Superior temporal gyrus (tissue), 1 donor: ENCODE data around the gene ENPEP.
"Not testable (repeated sequence)": the region's sequence is repeated elsewhere in the genome, so short reads cannot be mapped to it uniquely, and the experiment has no call there.

Experiments used
- DNase-seq: peaks from one replicate; pipeline ENCODE4 v3.0.0-alpha.2; 2016; ENCODE audit errors: extremely low spot score

ENPEP gene

DNA sequence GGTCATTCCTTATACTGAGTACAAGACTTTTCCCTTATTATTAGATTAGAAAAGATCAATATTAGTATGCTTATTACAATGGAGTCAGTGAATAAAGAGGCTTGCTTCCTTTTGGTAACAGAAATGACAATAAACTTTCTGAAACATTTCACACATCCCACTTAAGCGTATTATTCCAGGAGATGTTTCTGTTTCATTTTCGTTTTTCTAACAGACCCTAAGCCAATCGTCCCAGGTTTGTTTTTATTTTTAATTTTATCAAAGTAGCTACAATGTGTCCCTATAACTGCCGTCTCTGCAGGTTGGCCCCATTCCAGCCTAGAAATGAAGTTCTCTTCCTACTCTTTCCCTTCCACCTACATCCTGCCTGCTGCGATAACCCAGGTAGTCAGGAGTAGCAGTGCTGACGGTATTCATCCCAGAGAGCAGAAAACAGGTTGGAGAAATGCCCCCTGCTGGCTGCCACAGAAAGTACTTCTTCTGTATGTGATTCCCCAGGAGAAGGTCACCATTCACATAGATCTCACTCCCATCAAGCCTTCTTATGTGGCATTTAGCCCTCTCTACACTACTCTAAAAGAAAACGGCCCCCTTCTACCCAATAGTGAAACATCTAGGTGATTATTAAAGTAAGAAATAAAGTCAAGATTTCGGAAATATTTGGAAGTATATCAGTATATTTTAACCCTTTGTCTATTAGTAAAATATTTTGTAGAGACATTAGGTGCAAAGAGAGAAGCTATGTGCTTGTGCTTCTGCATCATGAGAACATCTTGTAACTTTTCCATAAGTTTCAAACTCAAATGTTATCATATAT, 40.4 kb downstream of the ENPEP start:
- DNase-seq: peak; percentile 76

DNA sequence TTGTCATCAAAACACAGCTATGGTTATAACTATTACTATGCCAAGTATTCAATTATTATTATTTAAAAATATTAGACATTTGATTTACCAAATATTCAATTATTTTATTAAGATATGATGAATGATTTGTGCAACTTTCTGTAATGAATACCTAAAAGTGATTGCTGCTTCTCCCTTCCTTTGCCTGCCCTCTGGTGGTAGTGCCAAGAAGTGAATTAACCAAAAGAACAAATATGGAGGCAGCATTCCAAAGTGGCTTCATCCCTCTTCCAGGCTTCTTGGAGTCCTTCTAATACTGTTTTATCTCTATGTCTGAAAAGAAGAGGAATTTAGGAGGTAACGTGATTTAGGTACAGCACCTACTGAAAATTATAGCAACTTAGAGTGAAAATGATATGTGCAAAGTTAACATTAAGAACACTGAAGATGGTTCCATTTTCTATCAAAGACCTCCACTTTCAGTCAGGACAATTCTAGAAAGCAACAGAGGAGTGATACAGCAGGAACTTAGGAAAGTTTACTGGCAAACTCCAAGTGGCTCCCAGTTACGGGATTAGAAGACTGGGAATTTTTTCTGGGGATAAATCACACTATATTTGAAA, 43.0 kb downstream of the ENPEP start:
- peak; percentile 44 for DNase-seq

DNA sequence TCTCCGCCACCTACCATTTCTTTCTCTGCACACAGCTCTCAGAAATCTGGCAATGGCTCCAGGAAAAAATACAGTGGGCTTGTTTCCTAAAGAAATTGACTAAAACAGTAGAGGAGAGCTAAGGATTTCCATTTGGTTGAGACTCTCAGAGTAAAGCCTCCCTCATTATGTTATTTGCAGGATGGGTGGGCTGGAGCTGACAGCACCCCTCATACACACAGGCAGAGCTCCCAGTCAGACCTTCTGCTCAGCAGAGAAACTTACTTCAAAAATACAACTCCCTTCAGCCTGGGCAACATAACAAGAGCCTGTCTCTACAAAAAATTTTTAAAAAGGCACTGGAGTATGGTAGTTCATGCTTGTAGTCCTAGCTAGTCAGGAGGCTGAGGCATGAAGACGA, 44.9 kb downstream of the ENPEP start:
- no peak for DNase-seq

DNA sequence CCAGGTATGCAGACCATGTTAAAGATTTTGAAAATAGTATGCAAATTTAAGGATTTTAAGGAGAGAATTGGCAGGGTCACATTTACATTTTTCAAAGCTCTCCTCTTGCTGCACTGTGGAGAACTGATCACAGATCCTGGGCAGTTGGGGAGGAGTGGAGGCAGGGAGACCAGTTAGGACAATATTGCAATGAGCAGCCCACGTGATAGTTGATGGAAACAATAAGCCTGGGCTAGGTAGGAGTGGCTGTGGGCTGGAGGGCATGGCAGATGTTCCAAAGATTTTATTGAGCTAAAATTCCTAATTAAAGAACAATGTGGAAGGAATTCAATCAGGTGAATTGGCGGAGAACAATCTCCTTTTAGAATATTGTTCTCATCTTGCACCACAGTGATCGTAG, 50.6 kb downstream of the ENPEP start:
- DNase-seq: no peak

DNA sequence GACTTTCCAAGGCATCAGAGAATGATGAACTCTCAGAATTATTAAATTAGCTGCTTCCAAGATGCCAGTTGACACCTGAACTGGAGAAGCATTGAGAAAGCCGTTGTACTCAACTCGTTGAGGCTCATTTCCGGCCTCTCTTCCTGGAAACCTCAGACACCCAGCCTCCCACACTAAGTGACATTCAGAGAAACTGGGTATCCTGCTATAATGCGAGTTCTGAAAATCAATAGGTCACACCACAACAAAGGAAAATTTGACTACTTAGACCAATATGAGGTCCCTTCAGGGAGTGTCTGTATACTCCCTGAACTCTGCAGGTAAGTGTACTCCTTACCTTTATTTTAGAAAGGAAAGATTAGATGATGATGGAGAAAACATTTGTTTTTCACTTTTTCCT, 51.2 kb downstream of the ENPEP start:
- no peak for DNase-seq

DNA sequence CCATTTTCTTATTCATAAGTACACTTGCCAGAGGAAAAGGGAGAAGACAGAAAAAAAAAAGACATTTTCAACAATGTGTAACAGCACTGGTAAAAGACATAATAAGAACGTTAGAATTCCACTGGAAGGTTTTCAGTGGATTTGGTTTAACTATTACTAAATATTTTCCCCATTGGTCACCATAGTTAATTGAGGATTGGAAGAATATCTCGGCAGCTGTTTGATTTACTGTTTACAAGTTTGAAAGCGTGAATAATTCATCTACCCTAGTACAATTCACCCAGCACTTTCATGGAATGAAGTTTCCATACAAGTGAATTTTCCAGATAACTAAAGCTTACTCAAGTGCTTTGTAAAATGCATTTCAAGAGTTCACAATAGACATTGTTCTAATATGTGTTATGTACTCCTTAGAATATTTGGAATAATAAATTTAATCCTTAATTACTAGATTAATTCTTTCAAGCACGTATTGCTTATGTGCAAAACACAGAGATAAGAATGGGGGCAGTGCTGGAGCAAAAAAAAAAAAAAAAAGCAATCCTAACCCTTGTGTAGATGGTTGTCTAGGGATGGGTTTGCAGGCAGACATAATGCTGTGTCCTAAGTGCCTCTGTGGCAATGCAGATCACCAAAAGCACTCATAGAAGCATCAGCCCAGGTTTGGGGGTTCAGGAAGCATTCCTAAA, 57.1 kb downstream of the ENPEP start:
- DNase-seq: no peak

DNA sequence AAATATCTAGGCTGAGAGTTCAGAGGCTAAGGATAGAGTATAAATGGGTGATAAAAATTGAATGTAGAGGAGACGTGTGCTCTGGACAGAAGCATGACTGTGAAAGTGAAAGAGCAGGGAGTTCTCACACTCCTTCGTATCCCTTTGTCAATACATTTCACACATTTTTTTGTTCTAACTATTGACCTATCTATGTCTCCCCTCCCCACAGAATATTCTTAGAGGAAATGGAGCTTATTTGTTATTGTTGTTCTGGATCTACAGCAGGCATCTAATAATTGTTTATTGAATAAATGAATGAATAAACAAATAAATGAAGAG, 57.6 kb downstream of the ENPEP start:
- DNase-seq: no peak

DNA sequence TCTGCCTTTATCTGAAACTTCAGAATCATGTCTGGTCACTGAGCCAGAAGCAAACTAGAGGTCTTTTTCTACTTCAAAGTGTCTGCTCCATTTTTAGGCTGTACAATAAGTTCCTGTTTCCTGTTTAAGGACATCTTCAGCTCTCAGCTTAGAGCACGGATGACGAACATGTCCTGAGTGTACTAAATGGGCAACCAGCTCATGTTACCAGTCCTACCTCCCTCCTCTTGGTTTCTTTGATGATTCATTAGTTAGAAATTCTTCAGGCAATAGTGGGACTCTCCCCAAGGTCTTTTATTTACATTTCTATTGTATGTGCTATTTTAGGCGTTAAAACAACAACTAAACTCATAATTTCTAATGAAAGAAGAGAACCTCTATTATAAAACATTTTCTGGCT, 58.0 kb downstream of the ENPEP start:
- DNase-seq: no peak

DNA sequence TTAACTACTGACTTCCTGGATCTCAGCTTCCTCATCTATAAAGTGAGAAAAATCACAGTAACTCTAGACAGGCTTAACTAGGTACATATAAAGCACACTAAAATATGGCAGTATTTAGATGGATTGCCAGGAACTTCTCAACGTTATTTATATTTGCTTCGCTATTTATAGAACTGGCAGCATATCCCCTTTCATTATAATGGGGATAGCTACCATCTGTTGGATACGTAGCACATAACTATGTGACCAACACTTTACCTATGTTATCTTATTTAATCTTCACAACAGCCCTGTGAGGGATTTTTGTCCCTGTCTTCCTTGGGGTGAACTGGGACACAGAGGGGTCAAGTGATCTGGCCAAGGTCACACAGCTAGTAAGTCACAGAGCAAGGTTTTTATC, 64.6 kb downstream of the ENPEP start:
- DNase-seq: no peak

DNA sequence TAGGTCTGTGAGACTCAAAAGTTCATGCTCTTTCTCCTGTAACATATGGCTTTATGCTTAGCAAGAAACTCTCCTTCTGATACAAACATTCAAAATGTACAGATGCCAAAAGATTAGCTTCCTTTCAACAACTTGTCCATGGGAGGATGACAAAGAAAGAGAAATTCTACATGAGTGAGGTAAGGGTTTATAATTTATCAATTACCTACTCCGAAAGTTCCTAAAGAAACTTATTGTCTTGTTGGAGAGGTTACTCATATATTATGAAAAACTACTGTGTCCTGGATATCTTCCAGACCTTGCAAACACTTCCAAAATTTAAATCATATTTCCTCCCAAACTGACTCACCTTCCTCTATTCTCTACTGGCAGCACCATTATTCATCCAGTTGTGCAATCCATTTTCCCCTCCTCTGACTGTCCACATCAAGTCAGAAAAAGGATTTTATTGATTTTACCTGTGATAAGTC, 65.1 kb downstream of the ENPEP start:
- DNase-seq: no peak

DNA sequence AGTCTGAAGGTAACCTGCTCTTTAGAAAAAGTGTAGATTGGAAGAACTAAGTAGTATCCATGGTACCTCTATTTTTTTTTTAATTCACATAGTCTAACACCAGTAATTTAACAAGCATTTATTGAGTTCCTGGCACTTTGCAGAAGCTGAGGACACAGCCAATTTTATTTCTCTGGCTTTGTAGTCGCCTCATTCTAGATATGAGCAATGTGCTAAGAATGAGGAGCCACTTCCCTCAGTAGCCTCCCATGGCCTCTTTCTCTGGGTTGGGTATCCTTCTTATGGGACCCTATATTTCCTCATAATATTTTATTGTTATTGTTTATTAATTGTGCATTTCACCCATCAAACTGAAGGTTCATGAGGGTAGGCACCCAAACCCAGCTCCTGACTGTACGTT, 67.6 kb downstream of the ENPEP start:
- no peak for DNase-seq

DNA sequence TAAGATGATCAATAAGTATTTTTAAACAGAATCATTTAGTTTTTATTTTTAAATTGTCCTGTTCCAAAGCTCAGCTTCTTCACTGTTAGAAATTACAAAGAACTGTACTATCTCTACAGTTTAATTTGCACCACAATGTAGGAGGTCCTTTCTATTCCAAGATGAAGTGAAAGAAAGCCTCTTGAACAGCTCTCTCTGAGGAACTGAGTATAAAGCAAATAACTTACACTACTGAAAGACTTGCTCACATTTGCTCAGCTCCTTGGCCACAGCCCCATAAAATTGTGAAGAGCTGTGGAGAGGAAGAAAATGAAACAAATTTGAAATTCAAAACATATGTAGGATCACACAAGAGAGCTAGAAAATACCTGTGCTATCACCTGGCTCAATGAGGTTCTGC, 68.6 kb downstream of the ENPEP start:
- no peak for DNase-seq

DNA sequence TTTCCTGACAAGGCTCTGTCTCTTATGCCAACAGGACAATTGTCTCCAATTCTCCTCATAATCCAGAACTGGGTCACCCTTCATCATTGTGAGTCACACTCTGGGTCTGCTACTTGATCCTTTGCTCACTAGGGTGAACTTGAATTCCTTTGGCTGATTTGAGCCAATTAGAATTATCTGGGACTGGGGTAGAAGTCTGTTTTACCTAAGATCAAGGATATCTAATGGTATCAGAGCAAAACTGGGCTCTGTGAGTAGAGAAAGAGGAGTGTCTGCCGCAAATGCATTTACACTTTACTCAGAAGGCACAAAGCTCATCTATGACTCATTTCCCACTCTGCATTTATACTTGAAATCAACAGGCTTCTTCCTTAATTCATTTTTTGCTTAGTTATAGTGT, 74.3 kb downstream of the ENPEP start:
- no peak for DNase-seq

DNA sequence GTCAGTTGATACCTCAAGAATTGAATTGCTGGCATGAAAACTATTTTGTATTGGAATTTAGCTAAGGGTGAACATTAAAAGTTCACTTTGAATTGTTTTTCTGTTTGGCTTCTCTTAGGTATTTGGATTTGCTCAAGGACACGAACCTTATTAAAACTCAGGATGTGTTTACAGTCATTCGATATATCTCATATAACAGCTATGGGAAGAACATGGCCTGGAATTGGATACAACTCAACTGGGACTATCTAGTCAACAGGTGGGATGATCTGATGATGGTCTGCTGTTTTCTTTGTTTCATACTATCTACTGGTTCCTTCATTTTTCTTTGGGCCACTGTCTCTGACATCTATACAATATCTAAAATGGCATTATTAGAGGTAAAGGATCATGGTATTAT, 77.2 kb downstream of the ENPEP start:
- no peak for DNase-seq

DNA sequence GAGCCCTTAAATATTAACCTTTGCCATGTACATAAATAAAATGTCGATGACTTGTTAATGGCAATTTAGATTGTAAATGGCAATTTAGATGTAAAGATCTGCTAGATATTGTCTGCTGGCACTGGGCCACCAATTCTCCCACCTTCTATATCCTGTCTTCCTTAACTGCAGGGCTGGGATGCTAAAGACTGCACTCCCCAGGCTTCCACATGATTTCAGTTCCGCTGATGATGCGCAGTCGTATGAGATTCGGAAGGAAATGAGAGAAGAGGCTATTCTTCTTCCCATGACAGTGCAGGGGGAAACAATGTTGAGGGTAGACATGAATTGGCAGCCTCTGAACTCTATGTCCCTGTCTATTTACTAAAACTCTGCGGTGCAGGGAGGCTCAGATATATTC, 91.3 kb downstream of the ENPEP start:
- no peak for DNase-seq

DNA sequence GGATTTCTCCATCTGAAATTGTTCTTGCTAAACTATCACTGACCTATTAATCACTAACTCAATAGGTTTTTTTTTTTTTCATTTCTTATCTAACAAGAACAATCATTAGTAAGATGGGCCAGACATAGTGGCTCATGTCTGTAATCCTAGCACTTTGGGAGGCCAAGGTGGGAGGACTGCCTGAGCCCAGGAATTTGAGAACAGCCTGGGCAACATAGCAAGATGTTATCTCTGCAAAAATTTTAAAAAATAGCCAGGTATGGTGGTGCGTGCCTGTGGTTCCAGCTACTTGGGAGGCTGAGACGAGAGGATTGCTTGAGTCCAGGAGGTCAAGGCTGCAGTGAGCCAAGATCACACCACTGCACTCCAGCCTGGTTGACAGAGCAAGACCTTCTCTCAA, 100.7 kb downstream of the ENPEP start:
- DNase-seq: not testable (repeated sequence)

DNA sequence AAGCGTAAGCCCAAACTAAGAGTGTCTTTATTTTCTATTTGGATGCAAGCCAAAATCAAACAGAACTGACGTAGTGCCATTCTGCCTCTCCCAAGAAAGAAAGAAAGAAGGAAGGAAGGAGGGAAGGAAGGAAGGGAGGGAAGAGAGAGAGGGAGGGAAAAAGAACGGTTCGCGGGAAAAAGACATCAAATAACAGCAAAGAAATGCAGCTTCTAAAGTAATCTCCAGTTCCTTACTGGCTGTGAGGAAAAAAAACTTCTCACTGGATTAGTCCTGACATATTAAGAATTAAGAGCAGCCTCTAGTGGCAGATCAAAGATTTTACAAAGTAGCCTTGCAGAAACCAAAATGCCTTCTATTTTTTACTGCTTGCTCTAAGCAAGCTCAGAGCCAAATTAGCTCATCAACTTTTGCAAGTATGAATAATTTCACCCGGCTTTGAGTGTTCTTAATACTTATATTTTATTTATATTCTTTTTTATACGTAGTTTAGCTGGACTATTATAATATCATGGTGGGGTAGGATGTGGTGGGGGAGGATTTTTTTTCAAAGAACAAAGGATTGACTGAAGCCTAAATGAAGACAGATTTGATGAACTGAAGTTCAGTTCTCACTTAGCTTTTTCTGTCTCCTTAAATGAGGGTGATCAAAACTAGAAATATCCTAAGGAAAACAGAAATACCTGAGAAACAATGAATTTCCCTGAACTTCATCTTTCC, 110.3 kb downstream of the ENPEP start:
- peak; percentile 49 for DNase-seq

DNA sequence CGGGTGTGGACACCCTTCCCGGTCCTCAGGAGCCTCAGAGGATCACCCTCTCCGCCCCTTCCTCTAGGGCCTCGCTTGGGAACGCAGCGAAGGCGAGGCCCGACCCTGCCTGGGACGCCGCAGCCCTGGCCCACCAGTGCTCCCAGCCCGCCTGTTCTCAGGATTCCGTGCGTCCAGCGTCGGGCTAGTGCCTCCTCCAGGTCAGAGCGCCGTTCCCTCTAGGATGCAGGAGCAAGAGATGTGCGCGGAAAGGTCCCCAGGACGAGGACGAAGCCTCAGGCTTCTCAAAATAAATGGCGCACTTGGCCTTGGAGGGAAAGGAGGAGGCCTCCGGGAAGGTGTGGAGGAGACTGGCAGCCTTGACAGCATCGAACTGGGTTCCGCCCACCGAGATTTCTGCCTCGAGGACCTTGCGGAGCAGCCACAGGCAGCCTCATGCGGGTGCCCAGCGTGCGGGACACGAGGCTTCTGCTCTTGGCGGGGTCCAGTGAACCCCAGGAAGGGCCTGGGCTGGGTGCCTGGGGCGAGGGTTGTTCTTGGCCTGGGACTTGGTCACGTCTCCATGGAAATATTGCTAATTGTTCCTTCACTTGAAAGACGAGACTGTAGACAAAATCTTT, 111.8 kb downstream of the ENPEP start:
- DNase-seq: no peak

DNA sequence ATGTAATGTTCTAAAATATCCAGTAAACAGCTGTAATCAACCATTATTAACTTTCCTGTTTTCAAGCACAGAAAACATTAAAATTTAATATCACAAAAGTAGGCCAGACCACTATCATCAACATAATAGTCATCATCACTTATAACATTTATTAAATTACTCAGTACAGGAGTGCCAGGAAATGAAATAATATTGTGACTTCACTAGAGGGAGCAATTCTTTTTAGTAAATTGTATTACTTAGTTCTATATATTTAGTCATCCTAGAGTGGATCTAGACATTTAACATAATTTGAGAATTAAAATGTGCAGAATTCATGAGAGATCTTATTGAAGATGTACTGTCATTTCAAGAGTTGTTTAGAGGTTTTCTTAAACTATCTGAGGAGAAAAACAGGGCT, 113.3 kb downstream of the ENPEP start:
- no peak for DNase-seq

DNA sequence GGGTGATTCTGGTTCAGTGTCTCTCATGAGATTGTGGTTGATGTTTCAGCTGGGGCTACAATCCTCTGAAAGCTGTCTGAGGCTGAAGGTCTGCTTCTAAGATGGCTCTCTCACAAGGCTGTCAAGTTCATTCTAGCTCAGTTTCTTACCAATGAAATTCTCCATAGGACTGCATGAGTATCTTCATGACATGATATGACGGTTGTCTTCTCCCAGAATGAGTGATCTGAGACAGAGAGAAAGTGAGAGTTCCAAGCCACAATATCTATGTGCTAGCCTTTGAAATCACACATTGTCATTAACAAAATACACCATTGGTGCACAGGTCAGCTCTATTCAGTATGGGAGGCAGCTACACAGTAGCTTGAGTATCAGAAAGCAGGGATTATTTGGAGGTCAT, 119.6 kb downstream of the ENPEP start:
- DNase-seq: no peak

DNA sequence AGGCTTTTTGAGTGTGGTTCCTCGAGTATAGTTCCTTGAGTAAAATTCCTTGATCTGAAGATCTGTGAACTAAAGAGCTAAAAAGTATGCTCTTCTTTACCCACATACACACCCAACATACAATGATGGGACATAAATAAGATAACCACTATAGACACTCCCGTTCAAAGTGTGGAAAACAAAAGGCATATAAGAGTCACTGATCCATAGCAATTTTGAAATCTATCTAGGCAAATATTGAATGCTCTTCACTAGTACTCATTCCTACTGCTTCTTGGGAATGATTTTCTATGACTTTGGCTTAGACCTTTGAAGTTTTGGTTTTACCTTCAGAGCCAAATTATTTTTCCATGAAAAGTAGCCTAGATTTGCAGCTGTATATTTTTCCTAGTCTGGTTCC, 120.5 kb downstream of the ENPEP start:
- DNase-seq: no peak

DNA sequence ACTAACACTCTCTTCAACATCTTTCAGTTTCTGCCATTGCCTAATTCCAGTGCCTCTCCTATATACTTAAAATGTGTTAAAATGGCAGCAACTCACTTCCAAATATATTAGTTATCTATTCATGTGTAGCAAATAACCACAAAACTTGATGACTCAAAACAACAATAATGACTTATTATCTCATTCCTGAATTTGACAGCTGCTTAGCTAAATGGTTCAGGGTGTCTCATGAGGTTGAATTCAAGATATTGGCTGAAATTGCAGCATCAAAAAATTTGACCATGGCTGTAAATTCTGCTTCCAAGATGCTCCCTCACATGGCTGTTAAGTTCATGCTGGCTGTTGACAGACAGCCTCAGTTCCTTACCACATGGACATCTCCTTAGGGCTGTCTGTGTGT, 121.6 kb downstream of the ENPEP start:
- DNase-seq: no peak
